Chondrocyte (in vitro differentiated cells): ENCODE measurements around the gene TMCC1. TPM values are rescaled to one million over a fixed set of nuclear protein-coding genes. Genes with fewer than 3 reads are reported as not detected.

Source experiments
- DNase-seq: peaks from one replicate; pipeline ENCODE4 v3.0.0; 2021; ENCODE audit warnings: mixed read lengths, low spot score
- H3K27ac Mint-ChIP-seq: one replicate; pipeline ENCODE4 v1.8.0; 2021; ENCODE audit warnings: mild to moderate bottlenecking, moderate library complexity, mixed read lengths; ENCODE audit not compliant: unreplicated experiment
- H3K27me3 Mint-ChIP-seq: 2 replicates; pipeline ENCODE4 v1.8.0; 2021; ENCODE audit warnings: low read depth, mixed read lengths
- H3K36me3 Mint-ChIP-seq: 2 replicates; pipeline ENCODE4 v1.8.0; 2021; ENCODE audit warnings: low read depth, mixed read lengths
- H3K4me1 Mint-ChIP-seq: 2 replicates; pipeline ENCODE4 v1.8.0; 2021; ENCODE audit warnings: low read depth, mild to moderate bottlenecking, mixed read lengths
- H3K4me3 Mint-ChIP-seq: one replicate; pipeline ENCODE4 v1.8.0; 2021; ENCODE audit warnings: mild to moderate bottlenecking, moderate library complexity, mixed read lengths; ENCODE audit not compliant: unreplicated experiment
- H3K9me3 Mint-ChIP-seq: 2 replicates; pipeline ENCODE4 v1.8.0; 2021; ENCODE audit warnings: low read depth, mixed read lengths
- CTCF ChIP-seq: fragments of 200-600 bp; sonication (generic); IDR thresholded peaks from 2 replicates; pipeline ENCODE4 v1.5.0; 2021; ENCODE audit warnings: antibody characterized with exemption, mild to moderate bottlenecking, moderate library complexity
- total RNA-seq: library from RNA; stranded (reverse); gene quantifications from 3 replicates; pipeline ENCODE4 v1.2.1, GENCODE V29; 2021

TMCC1 gene
- total RNA-seq, 1 donor from 2014 or later, result 34.3 TPM

- Mint-ChIP-seq H3K27me3 (no peaks in the 10 kb centered on the region), H3K4me1 (peaks cover 28% of the 10 kb centered on the region), H3K9me3 (peaks cover 9% of the 10 kb centered on the region), H3K27ac (no peak overlapping the region), H3K36me3 (peaks cover 5% of the 10 kb centered on the region), H3K4me3 (no peak overlapping the region)
- no peak for TF ChIP-seq CTCF
- no peak for DNase-seq
Measured at GRCh38 chr3:129749692-129750091, 143.8 kb downstream of the TMCC1 start.

DNA sequence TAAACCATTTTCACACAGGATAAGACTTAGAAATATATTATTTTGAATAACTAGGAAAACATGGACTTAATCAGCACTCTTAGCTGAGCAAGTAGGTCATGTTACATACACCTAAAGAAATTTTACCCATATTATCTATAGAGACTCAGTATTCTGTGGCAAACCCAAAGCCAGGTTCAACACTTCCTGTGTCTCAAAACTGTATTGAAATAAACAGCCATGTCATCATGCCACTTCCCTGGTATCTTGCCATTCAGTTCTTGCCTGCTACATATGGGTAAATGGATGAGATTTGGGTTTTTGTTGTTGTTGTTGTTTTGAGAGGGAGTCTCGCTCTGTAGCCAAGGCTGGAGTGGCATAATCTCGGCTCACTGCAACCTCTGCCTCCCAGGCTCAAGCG is 145.5 kb downstream of the TMCC1 start:
- DNase-seq, result no peak
- Mint-ChIP-seq H3K4me1 (peaks cover 27% of the 10 kb centered on the region), H3K4me3 (no peak overlapping the region), H3K27ac (no peak overlapping the region), H3K36me3 (peaks cover 5% of the 10 kb centered on the region), H3K9me3 (peaks cover 5% of the 10 kb centered on the region), H3K27me3 (no peaks in the 10 kb centered on the region)
- no peak for TF ChIP-seq CTCF

- no peaks in the 10 kb centered on the region for H3K36me3 Mint-ChIP-seq
- H3K4me3 Mint-ChIP-seq, result no peak overlapping the region
- H3K27ac Mint-ChIP-seq, result no peak overlapping the region
- TF ChIP-seq CTCF, result no peak
- DNase-seq, result no peak
- no peaks in the 10 kb centered on the region for H3K9me3 Mint-ChIP-seq
- H3K4me1 Mint-ChIP-seq, result peaks cover 30% of the 10 kb centered on the region
- no peaks in the 10 kb centered on the region for H3K27me3 Mint-ChIP-seq
Measured at GRCh38 chr3:129747136-129747535, 146.4 kb downstream of the TMCC1 start.

DNA sequence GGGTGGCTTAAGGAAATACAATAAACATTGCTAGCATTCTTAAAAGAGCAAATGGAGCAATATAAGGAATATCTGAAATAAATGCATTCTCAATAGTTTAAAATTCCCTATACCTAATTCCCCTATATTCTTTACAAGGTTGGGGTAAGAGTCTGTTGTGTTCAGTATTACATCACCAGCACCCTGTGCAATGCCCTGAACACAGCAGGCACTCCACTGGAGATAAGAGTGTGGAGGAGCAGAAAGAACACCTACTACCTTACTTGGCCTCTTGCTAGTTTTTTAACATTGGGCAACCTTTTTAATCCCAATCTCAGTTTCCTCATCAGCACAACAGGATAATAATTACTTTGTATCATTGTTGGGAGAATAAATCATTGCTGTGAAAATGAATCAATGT is 146.9 kb downstream of the TMCC1 start:
- Mint-ChIP-seq H3K4me1 (peaks cover 34% of the 10 kb centered on the region), H3K27ac (no peak overlapping the region), H3K27me3 (no peaks in the 10 kb centered on the region), H3K4me3 (no peak overlapping the region), H3K9me3 (no peaks in the 10 kb centered on the region), H3K36me3 (no peaks in the 10 kb centered on the region)
- no peak for DNase-seq
- no peak for TF ChIP-seq CTCF

DNA sequence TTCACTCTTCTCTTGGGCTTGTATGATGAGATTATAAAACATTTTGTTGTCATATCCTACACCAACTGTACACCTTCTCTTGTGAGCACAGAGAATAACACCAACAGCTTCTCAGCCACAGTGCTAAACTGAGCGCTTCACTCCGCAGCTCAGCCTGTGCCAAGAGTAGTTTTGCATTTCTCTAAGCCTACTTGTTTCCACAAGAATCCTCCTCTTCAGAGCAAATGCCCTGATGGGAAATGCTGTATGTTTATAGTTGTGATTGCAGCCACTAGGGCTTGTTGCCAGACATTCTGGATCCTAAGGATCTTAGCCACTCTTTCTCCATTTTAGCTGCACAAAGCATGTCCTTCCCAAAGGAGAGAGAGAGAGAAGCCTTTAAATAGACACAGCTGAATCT is 148.3 kb downstream of the TMCC1 start:
- Mint-ChIP-seq H3K27ac (peak overlapping the region; percentile 73), H3K27me3 (no peaks in the 10 kb centered on the region), H3K9me3 (no peaks in the 10 kb centered on the region), H3K36me3 (no peaks in the 10 kb centered on the region), H3K4me3 (no peak overlapping the region), H3K4me1 (peaks cover 36% of the 10 kb centered on the region)
- DNase-seq, result no peak
- no peak for TF ChIP-seq CTCF
